ENCODE results near the gene DTNB.
"Not testable (repeated sequence)": the region's sequence is repeated elsewhere in the genome, so short reads cannot be mapped to it uniquely, and the experiment has no call there.

Gene DTNB

GRCh38 chr2:25682082-25682481 lies 8.7 kb upstream of the DTNB start:
- DNase-seq (ENCODE audit: low spot score): no peak

GRCh38 chr2:25677877-25678276 lies 4.5 kb upstream of the DTNB start:
- DNase-seq (ENCODE audit: low spot score): no peak

- DNase-seq (ENCODE audit: low spot score): no peak
These were observed 643 bp upstream of the DTNB start for GRCh38 chr2:25674077-25674362.

GRCh38 chr2:25672494-25673299 lies 680 bp downstream of the DTNB start:
- DNase-seq (ENCODE audit: low spot score): peak; percentile 48

GRCh38 chr2:25671622-25672021 lies 1.8 kb downstream of the DTNB start:
- DNase-seq (ENCODE audit: low spot score): no peak

- DNase-seq (ENCODE audit: low spot score): no peak
These were observed 3.9 kb downstream of the DTNB start for GRCh38 chr2:25669520-25669919.

GRCh38 chr2:25666218-25666617 lies 7.2 kb downstream of the DTNB start:
- DNase-seq (ENCODE audit: low spot score): no peak

- not testable (repeated sequence) for DNase-seq (ENCODE audit: low spot score)
These were observed 7.9 kb downstream of the DTNB start for GRCh38 chr2:25665429-25665828.

GRCh38 chr2:25664965-25665307 lies 8.4 kb downstream of the DTNB start:
- no peak for DNase-seq (ENCODE audit: low spot score)

GRCh38 chr2:25664183-25664964 lies 9.0 kb downstream of the DTNB start:
- peak; percentile 72 for DNase-seq (ENCODE audit: low spot score)

GRCh38 chr2:25655316-25655715 lies 18.1 kb downstream of the DTNB start:
- no peak for DNase-seq (ENCODE audit: low spot score)

- DNase-seq (ENCODE audit: low spot score): no peak
These were observed 18.6 kb downstream of the DTNB start for GRCh38 chr2:25654801-25655200.

GRCh38 chr2:25651782-25652455 lies 21.5 kb downstream of the DTNB start:
- no peak for DNase-seq (ENCODE audit: low spot score)

- DNase-seq (ENCODE audit: low spot score): no peak
These were observed 22.3 kb downstream of the DTNB start for GRCh38 chr2:25651066-25651465.

GRCh38 chr2:25650256-25650655 lies 23.1 kb downstream of the DTNB start:
- no peak for DNase-seq (ENCODE audit: low spot score)

GRCh38 chr2:25649786-25650185 lies 23.6 kb downstream of the DTNB start:
- DNase-seq (ENCODE audit: low spot score): no peak

GRCh38 chr2:25642298-25642697 lies 31.1 kb downstream of the DTNB start:
- DNase-seq (ENCODE audit: low spot score): no peak

GRCh38 chr2:25639696-25640095 lies 33.7 kb downstream of the DTNB start:
- no peak for DNase-seq (ENCODE audit: low spot score)

GRCh38 chr2:25639131-25639530 lies 34.2 kb downstream of the DTNB start:
- no peak for DNase-seq (ENCODE audit: low spot score)

GRCh38 chr2:25635797-25636196 lies 37.6 kb downstream of the DTNB start:
- DNase-seq (ENCODE audit: low spot score): no peak

GRCh38 chr2:25633801-25634200 lies 39.6 kb downstream of the DTNB start:
- not testable (repeated sequence) for DNase-seq (ENCODE audit: low spot score)

GRCh38 chr2:25632396-25632795 lies 41.0 kb downstream of the DTNB start:
- DNase-seq (ENCODE audit: low spot score): no peak

- DNase-seq (ENCODE audit: low spot score): no peak
These were observed 48.7 kb downstream of the DTNB start for GRCh38 chr2:25624635-25625034.

All from AG08396 (cell line).